GM19239 (cell line): ENCODE measurements around the gene TTC27.
"Not testable (repeated sequence)": the region's sequence is repeated elsewhere in the genome, so short reads cannot be mapped to it uniquely, and the experiment has no call there.

Experiments
- DNase-seq: peaks from one replicate; pipeline ENCODE4 v3.0.0; 2011; ENCODE audit warnings: low spot score; ENCODE audit not compliant: insufficient read length
- FAIRE-seq: peaks from 2 replicates; lab custom pipeline; 2011; peaks lifted over from hg19 to GRCh38; lab: Jason Lieb, UNC

Gene TTC27

GRCh38 chr2:32716598-32716997 is 88.7 kb downstream of the TTC27 start:
- DNase-seq (no peak), FAIRE-seq (no peak)

DNA sequence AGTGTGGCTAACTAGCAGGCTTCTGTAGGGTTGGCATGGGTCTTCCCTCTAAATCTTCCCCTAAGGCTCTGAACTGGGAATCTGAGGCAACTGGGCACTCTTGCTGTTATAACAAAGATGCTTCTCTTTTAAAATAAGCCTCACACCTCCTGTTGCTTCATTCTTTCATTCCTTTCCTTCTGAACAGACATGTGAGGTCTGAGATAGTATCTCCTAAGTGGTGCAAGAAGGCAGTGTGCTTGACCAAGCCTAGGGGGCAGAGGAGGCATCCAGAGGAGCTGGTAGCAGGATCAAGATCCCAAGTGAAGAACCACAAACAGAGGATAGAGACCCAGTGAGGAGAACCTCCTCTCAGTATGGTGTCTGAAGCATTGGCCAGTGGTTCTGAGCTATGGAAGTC is 90.9 kb downstream of the TTC27 start:
- DNase-seq (no peak), FAIRE-seq (no peak)

- DNase-seq = no peak
- FAIRE-seq = no peak
Measured at GRCh38 chr2:32719430-32719829, 91.6 kb downstream of the TTC27 start.

GRCh38 chr2:32719933-32720716 is 92.3 kb downstream of the TTC27 start:
- DNase-seq = no peak
- no peak for FAIRE-seq

- FAIRE-seq (peak; percentile 11), DNase-seq (no peak)
Measured at GRCh38 chr2:32720771-32721170, 92.9 kb downstream of the TTC27 start.

GRCh38 chr2:32721376-32721775 is 93.5 kb downstream of the TTC27 start:
- DNase-seq = no peak
- no peak for FAIRE-seq

DNA sequence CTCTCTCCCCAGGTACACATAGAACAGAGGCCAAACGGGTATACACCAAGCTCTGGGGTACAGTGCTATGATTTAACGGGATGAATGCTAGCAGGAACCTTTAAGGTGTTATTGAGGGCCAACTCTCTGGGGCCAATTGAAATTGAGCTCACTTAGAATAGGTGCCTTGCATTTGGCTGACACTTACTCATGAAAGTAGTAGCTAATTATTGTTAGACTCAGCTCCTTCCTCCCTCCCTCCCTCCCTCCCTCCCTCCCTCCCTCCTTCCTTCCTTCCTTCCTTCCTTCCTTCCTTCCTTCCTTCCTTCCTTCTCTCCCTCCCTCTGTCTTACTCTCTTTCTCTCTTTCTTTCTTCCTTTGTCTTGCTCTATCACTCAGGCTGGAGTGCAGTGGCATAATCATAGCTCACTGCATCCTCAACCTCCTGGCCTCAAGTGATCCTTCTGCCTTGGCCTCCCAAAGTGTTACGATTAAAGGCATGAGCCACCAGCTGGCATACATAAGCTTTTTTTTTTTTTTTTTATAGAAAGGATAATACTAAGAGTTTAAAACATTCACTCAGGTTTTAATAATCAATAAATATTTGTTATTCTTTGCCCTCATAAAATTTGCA is 95.7 kb downstream of the TTC27 start:
- DNase-seq = no peak
- no peak for FAIRE-seq

- not testable (repeated sequence) for FAIRE-seq, DNase-seq
Measured at GRCh38 chr2:32726678-32727077, 98.8 kb downstream of the TTC27 start.

- no peak for FAIRE-seq
Measured at GRCh38 chr2:32727157-32727556, 99.3 kb downstream of the TTC27 start.

DNA sequence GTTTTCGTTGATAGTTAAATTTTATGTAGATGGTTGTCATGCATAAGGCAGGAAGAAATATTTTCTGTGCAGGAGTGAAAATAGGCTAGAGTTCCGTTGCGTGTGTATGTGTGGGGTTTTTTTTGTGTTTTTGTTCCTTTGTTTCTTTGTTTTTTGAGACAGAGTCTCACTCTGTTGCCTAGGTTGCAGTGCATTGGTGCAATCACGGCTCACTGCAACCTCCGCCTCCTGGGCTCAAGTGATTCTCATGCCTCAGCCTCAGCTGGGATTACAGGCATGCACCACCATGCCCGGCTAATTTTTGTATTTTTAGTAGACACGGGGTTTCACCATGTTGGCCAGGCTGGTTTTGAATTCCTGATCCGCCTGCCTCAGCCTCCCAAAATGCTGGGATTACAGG is 103.1 kb downstream of the TTC27 start:
- DNase-seq, FAIRE-seq: not testable (repeated sequence)

More at GRCh38 chr2:32727157-32727556, 99.3 kb downstream of the TTC27 start:
- DNase-seq = no peak

DNA sequence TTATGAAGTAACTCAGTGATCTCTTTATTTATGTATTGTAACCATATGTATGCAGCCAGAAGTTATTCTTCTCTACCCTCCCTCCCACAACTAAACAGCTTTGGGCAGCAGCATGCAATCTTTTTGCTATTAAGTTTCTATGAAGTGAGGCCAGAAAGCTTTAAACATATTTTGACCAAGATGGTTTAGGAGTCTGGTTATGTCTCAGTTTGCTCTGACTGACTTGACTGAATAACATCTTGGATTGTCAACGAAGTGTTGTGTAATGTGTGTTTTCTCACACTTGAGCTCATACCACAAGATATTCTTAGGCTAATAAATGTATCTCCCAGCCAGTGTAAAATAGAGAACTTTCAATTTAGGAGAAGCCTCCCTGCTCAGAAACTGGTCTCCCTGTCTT is 104.3 kb downstream of the TTC27 start:
- FAIRE-seq = no peak
- no peak for DNase-seq

DNA sequence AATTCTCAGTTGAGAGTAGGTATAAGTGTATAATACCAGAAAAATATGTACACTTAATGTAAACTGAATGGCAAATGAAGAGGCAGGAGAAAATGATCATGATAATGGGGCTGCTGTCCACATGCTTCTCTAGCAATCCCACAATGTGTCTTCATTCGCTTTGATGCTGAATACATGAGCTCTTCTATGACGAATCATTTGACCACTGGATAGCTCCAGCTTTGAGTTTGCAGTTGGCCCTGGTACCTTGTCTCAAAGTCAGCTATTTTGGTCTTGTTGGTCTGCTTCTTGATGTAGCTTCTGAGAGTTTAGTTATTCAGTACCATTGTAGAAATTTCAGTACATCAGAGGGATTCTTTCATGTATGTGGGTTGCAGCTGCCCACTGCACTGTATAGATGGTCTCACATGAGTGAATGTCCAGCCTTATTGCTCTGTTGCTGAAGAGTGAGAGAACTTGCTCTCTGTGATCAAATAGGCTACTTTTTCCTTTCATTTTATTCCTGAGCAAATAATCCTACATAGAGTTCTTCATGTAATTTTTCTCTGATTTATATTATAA is 105.1 kb downstream of the TTC27 start:
- FAIRE-seq (no peak), DNase-seq (no peak)

DNA sequence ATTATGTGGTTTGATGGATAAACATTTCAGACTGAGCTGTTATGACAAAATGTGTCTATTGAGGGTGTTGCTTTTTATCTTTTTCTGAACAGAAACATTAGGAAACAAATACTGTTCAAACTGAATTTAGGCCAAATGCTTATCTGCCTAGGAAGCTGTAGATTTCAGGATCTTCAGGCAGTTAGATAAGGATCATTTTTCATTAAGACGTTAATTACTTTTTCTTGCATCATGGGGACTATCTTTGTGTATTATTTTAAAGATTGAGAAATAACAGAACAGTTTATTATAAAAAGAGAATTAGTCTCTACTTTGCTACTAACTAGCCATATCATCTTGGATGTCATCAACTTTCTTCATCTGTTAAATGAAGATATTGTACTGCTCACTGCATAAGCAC is 107.5 kb downstream of the TTC27 start:
- FAIRE-seq (no peak), DNase-seq (no peak)

DNA sequence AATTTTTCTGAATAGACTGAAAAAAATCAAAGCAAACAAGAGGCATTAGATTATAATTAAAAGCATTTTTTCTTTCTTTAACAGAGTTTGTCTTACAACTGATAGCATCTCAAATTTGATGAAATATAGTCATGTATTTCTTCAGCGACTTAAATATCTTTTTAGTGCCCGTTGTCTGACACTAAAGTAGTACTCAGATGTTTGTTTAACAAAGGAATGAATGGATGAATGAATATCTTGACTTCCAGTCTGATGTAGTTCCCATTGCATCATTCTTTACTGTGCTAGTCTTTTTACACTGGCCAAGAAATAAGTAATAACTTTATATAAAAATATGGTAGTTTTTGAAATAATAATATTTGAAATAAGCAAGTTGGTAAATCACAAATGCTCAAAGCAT is 111.1 kb downstream of the TTC27 start:
- FAIRE-seq (no peak), DNase-seq (no peak)

DNA sequence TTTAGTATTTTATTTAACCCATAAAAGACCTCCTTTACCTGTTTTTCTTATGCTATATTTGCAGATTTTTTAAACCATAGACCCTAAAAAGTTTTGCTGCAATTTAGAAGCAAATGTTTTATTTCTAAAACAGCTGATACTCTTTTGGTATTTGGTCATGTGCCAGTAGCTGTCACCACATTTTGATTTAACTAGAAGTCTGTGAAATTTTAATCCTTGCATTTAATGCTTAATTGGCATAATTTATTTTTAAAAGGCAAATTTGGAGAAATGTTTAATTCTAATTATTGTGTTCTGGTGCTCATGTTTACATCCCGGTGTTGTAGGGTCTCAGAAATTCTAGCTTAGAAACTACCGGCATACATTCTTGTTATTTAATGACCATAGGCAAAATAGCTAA is 111.8 kb downstream of the TTC27 start:
- no peak for FAIRE-seq
- DNase-seq = no peak

- DNase-seq = no peak
- no peak for FAIRE-seq
Measured at GRCh38 chr2:32741575-32741974, 113.7 kb downstream of the TTC27 start.

GRCh38 chr2:32742376-32742775 is 114.5 kb downstream of the TTC27 start:
- no peak for FAIRE-seq

GRCh38 chr2:32743480-32744236 is 115.8 kb downstream of the TTC27 start:
- no peak for FAIRE-seq

More at GRCh38 chr2:32742376-32742775, 114.5 kb downstream of the TTC27 start:
- DNase-seq = no peak

GRCh38 chr2:32745191-32745590 is 117.3 kb downstream of the TTC27 start:
- FAIRE-seq (no peak), DNase-seq (no peak)

More at GRCh38 chr2:32743480-32744236, 115.8 kb downstream of the TTC27 start:
- no peak for DNase-seq

DNA sequence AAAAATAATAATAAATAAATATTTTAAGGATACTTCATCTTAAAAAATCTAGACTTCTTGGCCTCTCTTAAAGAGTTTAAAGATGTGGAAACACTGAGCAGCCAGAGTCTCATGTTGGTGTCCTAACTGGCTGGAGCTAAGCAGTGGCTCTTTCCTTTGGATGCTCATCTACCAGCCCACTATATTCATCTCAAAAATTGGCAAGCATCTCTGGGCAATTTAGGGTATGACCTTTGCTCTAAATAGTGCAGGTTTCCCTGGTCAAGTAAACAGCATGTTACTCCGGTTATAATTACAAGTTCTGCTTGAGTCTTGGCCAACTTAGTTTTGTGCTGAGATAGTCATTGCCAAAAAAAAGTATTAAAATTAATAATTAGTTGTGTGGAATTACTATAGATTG is 117.8 kb downstream of the TTC27 start:
- DNase-seq = no peak
- no peak for FAIRE-seq

DNA sequence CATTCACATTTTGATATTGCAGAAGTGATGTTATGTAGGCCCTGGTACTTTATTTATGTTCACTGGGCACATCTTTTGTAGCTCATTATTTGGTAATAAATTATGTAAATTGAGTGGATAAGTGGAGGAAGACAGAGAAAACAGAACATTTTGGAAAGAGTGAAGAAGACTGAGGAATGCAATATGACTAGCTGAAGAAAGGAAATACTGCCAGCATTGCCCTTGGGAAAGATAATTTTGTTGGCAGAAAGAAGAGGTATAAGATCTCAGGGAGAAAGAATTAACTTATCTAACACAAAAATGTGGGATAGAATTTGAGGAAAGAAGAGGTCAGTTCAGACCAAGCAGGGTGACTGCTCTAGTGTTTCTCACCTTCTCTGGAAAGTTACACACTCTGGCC is 118.8 kb downstream of the TTC27 start:
- no peak for FAIRE-seq

More for the DNA sequence above, 118.8 kb downstream of the TTC27 start:
- DNase-seq = no peak
